IPS DF 6.9 (cell line): ENCODE measurements around the gene BLCAP.
"Not testable (repeated sequence)": the region's sequence is repeated elsewhere in the genome, so short reads cannot be mapped to it uniquely, and the experiment has no call there.

ENCODE experiments used
- DNase-seq: peaks from one replicate; pipeline ENCODE4 v3.0.0-alpha.2; 2013; ENCODE audit warnings: low read depth, low spot score
- H3K27ac ChIP-seq: one replicate; pipeline ENCODE4 v1.5.1; 2013; ENCODE audit warnings: low read length, control low read depth
- H3K27me3 ChIP-seq: 2 replicates; pipeline ENCODE4 v1.6.1; 2013; ENCODE audit warnings: mild to moderate bottlenecking, low read length; ENCODE audit not compliant: control insufficient read depth, insufficient read depth
- H3K36me3 ChIP-seq: 2 replicates; pipeline ENCODE4 v1.6.1; 2013; ENCODE audit warnings: low read length; ENCODE audit not compliant: control insufficient read depth, insufficient read depth
- H3K4me1 ChIP-seq: 2 replicates; pipeline ENCODE4 v1.6.1; 2013; ENCODE audit warnings: low read length; ENCODE audit not compliant: control insufficient read depth, insufficient read depth
- H3K4me3 ChIP-seq: 2 replicates; pipeline ENCODE4 v1.5.1; 2013; ENCODE audit warnings: mild to moderate bottlenecking, low read length
- H3K9me3 ChIP-seq: 2 replicates; pipeline ENCODE4 v1.6.1; 2013; ENCODE audit warnings: low read length, inconsistent platforms; ENCODE audit not compliant: control insufficient read depth, insufficient read depth
- WGBS: extraction: QIAGEN DNeasy Blood & Tissue Kit; methylation state at CpG from one replicate; pipeline ENCODE4 v1.1.7; 2013; ENCODE audit warnings: mixed read lengths, missing lambda C conversion rate; ENCODE audit not compliant: insufficient read length, insufficient coverage; 5-methylcytosine and 5-hydroxymethylcytosine counted together

Gene BLCAP

DNA sequence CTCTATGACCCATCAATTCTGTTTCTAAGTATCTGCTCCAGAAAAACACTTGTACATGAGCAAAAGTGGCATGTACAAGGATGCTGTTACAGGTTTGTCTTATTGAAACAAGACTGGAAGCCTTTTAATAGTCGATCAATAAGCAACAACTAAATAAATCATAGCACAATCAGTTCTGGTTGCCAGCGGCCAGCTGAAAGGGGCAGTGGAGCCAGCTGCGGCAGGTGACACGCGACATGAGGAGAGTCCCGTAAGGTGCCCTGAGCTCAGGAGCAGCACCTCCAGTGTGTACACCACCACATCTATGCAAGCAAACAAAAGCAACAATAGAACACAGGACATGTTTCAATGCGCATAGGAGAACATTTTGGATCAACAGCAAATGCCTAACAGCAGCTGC, 27.4 kb downstream of the BLCAP start:
- H3K27ac ChIP-seq: no peak overlapping the region
- no peak for DNase-seq
- WGBS: no CpG with 5 or more reads among the region's 7 CpGs
- peaks cover 5% of the 10 kb centered on the region; the same call in 1 of the 2 replicates for H3K4me1 ChIP-seq
- H3K27me3 ChIP-seq: no peaks in the 10 kb centered on the region
- no peaks in the 10 kb centered on the region for H3K36me3 ChIP-seq
- H3K9me3 ChIP-seq: no peaks in the 10 kb centered on the region
- H3K4me3 ChIP-seq: no peak overlapping the region

DNA sequence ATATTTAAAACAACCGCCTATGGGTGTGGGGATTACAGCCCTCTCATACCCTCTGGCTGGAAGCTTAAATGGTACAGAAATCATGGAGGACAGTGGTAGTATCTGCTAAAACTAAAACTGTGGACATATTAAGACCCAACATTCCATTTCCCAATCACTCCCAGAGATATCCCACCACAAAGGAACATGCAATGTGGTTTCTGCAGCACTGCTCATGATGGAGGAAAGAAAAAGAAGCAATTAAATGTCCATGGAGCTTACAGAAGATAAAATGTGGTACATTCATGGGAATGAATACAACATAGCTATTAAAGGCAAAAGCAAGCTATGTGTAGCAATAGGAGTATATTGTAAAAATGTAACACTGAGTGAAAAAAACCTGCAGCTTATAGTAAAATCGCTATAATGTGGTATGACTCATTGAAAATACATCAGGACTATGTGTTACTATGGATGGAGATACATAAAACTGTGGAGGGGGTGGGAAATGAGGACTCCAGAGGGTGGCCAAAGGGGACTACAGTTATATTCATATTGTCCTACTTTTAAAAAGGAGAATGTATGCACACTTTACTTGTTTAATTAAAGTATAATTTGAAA, 29.5 kb downstream of the BLCAP start:
- WGBS: no CpG with 5 or more reads among the region's 2 CpGs
- H3K27ac ChIP-seq: no peak overlapping the region
- no peak overlapping the region for H3K4me3 ChIP-seq
- H3K36me3 ChIP-seq: no peaks in the 10 kb centered on the region
- no peaks in the 10 kb centered on the region for H3K27me3 ChIP-seq
- DNase-seq: no peak
- H3K9me3 ChIP-seq: no peaks in the 10 kb centered on the region
- no peaks in the 10 kb centered on the region for H3K4me1 ChIP-seq

DNA sequence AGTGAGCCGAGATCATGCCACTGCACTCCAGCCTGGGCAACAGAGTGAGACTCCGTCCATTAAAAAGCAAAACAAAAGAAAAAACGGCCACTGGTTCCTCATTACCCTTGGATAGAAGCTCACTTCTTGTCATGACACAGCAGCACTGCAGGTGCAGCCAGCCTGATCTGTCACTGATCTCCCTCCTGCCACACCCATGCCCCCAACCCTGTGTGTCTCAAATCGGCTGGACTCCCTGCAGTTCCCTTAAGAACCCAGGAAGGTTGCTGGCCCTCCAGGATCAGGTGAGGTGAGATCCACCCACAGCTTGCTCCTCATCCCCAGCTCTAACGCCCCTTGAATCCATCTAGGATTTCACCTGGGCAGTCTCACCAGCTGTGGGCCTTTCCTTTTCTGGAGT, 32.9 kb downstream of the BLCAP start:
- WGBS: no CpG with 5 or more reads among the region's 5 CpGs
- no peak overlapping the region for H3K27ac ChIP-seq
- no peaks in the 10 kb centered on the region for H3K27me3 ChIP-seq
- no peaks in the 10 kb centered on the region for H3K9me3 ChIP-seq
- no peak for DNase-seq
- no peaks in the 10 kb centered on the region for H3K4me1 ChIP-seq
- no peaks in the 10 kb centered on the region for H3K36me3 ChIP-seq
- no peak overlapping the region for H3K4me3 ChIP-seq

DNA sequence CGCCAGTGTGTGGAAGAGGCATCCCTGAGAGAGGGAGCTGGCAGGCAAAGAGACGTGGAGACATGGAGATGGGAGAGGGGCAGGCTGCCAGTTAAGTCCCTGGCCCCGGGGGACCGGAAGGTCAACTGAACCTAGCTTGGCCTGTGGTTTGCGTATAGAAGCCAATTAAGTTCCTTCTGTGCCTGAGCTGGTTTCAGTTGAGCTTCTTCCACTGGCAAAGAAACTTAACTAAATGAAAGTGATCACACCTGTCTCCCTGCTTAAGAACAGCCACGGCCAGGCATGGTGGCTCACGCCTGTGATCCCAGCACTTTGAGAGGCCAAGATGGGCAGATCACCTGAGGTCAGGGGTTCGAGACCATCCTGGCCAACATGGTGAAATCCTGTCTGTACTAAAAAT, 33.4 kb downstream of the BLCAP start:
- H3K27me3 ChIP-seq: no peaks in the 10 kb centered on the region
- no peaks in the 10 kb centered on the region for H3K4me1 ChIP-seq
- no peak overlapping the region for H3K4me3 ChIP-seq
- no peaks in the 10 kb centered on the region for H3K36me3 ChIP-seq
- DNase-seq: no peak
- no CpG with 5 or more reads among the region's 8 CpGs for WGBS
- H3K9me3 ChIP-seq: no peaks in the 10 kb centered on the region
- no peak overlapping the region for H3K27ac ChIP-seq

DNA sequence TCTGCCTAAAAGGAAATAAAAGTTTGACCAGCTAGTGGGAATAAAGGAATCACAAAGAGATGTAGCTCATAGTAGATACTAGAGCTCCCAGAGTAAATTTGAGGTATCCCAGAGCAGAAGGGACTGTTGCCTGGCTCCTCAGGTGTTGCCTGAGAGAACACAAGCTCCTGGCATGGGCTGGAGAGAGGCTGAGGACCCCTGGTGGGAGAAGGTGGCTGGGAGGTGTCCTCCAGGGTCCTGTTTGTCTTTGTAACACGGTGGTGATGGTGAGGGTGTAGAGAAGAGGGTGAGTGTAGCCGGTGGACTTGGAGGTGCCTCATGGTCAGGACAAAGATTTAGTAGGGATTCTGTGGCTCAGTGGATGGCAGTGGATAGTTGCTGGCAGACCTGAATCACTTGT, 34.7 kb downstream of the BLCAP start:
- no CpG with 5 or more reads among the region's 2 CpGs for WGBS
- no peak for DNase-seq
- Histone ChIP-seq H3K36me3 (no peaks in the 10 kb centered on the region), H3K27ac (no peak overlapping the region), H3K27me3 (no peaks in the 10 kb centered on the region), H3K4me1 (no peaks in the 10 kb centered on the region), H3K9me3 (no peaks in the 10 kb centered on the region), H3K4me3 (no peak overlapping the region)

DNA sequence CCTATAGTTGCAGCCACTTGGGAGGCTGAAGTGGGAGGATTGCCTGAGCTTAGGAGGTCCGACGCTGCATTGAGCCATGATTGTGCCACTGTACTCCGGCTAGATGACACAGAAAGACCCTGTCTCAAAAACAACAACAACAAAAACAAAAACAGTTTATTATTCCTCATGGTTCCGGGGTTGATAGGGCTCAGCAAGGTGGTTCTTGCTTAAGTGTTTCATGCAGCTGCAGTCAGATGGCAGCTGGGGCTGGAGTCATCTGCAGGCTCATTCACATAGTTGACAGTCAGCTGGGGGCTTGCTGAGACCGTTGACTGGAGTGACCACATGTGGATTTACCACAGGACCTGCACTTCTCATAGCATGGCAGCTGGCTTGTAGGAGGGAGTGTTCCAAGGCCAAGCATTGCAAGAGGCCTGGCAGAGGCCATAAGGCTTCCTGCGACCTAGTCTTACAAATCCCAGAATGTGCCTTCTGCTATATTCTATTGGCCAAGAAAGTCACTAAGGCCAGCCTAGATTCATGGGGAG, 35.5 kb downstream of the BLCAP start:
- Histone ChIP-seq H3K4me1 (no peaks in the 10 kb centered on the region), H3K4me3 (no peak overlapping the region), H3K27me3 (no peaks in the 10 kb centered on the region), H3K36me3 (no peaks in the 10 kb centered on the region), H3K9me3 (no peaks in the 10 kb centered on the region), H3K27ac (no peak overlapping the region)
- DNase-seq: no peak
- no CpG with 5 or more reads among the region's 6 CpGs for WGBS

DNA sequence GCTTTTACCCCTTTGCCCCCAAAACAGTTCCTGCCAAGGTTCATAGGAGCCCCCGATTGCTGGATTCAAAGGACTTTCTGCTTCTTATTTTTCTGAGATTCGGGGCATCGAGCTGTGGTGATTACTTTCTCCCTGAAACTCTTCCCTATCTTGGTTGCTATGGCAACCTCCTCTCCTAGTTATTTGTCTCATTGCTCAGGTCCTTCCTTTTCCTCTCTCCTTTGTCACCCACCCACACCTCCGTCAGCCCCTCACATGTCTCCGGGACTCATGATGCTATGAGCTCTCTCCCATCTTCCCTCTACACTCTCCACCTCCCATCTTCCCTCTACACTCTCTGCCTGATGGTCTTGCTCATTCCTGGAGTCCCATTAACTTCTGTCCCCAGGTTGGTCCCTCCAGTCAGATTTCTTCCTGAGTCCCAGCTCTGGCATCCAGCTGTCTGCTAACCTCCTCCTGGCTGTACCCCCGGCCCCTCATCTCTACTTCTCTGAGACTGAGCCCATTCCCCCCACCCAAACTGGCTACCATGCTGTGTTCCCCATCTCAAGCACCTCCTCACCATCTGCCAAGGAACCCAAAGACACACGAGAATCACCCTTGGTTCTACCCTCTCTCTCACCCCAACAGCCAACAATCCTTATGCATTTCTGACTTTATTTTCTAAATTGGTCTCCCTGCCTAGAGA, 36.9 kb downstream of the BLCAP start:
- Histone ChIP-seq H3K27ac (no peak overlapping the region), H3K27me3 (no peaks in the 10 kb centered on the region), H3K36me3 (no peaks in the 10 kb centered on the region), H3K4me1 (0 out of 2 replicates have a peak, but pooled peaks cover under 1% of the 10 kb centered on the region), H3K9me3 (no peaks in the 10 kb centered on the region), H3K4me3 (no peak overlapping the region)
- no peak for DNase-seq
- WGBS: no CpG with 5 or more reads among the region's 7 CpGs

DNA sequence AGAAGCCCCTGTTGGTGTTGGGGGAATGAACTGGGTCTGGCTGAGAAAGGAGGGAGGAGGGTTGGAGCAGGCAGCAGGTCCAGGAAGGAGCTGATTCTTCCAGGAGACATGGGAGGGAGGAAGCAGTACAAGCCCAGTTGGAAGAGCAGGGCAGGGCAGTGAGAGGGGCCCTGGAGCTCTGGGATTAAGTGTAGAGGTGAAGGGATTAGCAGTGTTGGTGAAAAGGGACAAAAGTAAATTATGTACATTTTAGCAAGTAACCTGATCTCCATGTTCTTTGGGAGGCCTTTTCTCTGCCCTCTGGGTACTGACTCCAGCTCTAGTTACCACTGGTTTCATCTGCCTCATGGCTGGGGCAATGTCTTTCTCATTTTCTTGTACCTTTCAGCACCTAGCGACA, 41.5 kb downstream of the BLCAP start:
- not testable (repeated sequence) for H3K9me3 ChIP-seq, H3K36me3 ChIP-seq, DNase-seq, H3K27ac ChIP-seq, H3K4me1 ChIP-seq, H3K4me3 ChIP-seq, H3K27me3 ChIP-seq
- no CpG with 5 or more reads among the region's 1 CpG for WGBS

DNA sequence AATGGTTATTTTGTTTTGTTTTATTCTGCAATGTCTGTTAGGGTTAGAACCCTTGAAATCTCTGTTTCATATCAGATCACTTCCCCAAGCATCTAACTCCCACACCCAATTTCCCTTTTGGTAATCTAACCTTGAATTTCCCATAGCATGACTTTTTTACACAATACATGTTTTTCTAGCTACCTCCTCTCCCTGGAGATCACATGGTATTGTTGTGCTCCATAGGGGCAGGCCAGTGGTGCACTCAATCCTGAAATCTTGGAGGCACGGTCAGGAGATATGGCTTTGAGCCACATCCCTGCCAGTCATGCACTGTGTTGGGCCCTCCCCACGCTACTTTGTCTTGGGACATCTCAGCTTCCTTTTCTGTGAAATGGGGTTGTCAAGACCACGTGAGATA, 43.3 kb downstream of the BLCAP start:
- H3K4me3 ChIP-seq: no peak overlapping the region
- no peaks in the 10 kb centered on the region for H3K9me3 ChIP-seq
- 0 out of 2 replicates have a peak, but pooled peaks cover 1% of the 10 kb centered on the region for H3K4me1 ChIP-seq
- no CpG with 5 or more reads among the region's 3 CpGs for WGBS
- no peaks in the 10 kb centered on the region for H3K36me3 ChIP-seq
- DNase-seq: no peak
- H3K27ac ChIP-seq: no peak overlapping the region
- no peaks in the 10 kb centered on the region for H3K27me3 ChIP-seq

DNA sequence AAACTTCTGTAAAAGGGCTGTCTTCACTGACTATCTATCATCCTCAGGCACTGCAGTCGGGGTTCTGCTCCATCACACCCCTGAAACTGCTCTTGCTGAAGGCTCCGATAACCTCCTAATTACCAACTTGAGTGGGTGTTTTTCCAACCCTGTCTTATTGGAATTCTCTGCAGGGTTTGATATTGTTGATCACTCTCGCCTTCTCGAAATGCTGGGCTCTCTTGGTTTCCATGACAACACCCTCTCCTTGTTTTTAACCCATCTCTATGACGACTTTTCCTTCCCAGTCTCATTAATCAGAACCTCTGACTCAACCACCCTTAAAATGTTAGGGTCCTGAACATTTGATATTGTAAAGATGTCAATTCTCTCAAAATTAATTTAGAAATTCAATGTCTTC, 46.1 kb downstream of the BLCAP start:
- Histone ChIP-seq H3K9me3 (no peaks in the 10 kb centered on the region), H3K27me3 (no peaks in the 10 kb centered on the region), H3K4me1 (0 out of 2 replicates have a peak, but pooled peaks cover 1% of the 10 kb centered on the region), H3K4me3 (no peak overlapping the region), H3K36me3 (no peaks in the 10 kb centered on the region), H3K27ac (no peak overlapping the region)
- DNase-seq: no peak
- WGBS: no CpG with 5 or more reads among the region's 5 CpGs

DNA sequence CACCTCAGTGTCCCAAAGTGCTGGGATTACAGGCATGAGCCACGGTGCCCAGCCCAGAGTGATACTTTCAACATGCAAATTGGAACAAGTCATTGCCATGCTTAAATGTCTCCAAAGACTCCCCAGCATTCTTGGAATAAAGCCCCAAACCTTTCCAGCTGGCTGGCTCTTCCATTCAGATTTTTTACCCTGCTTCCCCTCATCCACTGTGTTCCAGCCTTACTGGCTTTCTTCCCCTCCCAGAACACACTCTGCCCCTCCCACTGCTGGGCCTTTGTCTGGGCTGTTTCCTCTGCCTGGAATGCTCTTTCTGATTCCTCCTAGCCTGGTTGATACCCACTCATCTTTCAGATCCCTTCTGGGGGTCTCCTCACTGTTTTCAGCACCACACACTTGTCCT, 46.8 kb downstream of the BLCAP start:
- DNase-seq: no peak
- Histone ChIP-seq H3K27me3 (no peaks in the 10 kb centered on the region), H3K4me3 (no peak overlapping the region), H3K27ac (no peak overlapping the region), H3K4me1 (0 out of 2 replicates have a peak, but pooled peaks cover 1% of the 10 kb centered on the region), H3K9me3 (no peaks in the 10 kb centered on the region), H3K36me3 (no peaks in the 10 kb centered on the region)
- no CpG with 5 or more reads among the region's 1 CpG for WGBS
